T47D (cell line): ENCODE measurements around the gene RFPL4AL1.

Source experiments
- DNase-seq, 2 experiments: peaks; one replicate each; pipeline versions ENCODE4 v3.0.0 to v3.0.0-alpha.2; 2011 to 2012; ENCODE audit warnings: low read depth in 1 of 2, low spot score in 1 of 2
- JUND ChIP-seq: IDR thresholded peaks from 2 replicates; pipeline ENCODE4 v1.6.1; 2012; ENCODE audit warnings: low read depth
- in situ Hi-C: cut with HindIII; loops from 2 replicates; pipeline ENCODE4 v1.10.0; 2016; ENCODE audit warnings: low sequenced_read_pairs, low pct_unique_long_range_greater_than_20kb

The RFPL4AL1 gene

DNA sequence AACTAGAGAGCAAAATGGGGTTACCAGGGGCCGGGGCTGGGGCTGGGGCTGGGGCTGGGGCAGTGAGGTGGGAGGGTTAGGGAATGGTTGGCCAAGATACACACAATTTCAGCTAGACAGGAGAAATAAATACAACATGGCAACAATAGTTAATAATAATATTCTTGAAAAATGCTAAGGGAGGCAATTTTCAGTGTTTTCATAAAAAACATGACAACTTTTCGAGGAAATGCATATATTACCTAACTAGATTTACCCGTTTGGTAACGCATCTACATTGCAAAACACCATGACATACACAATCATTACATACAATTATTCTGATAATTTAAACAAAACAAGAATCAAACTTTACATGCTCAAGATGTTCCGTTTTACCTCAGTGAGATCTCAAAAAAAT lies 12.2 kb downstream of the RFPL4AL1 start:
- no peak for TF ChIP-seq JUND
- DNase-seq: no peak
- in situ Hi-C loops: no loop called here

GRCh38 chr19:55795021-55795420 lies 26.1 kb downstream of the RFPL4AL1 start:
- DNase-seq: no peak
- in situ Hi-C loops: no loop called here
- TF ChIP-seq JUND: no peak

GRCh38 chr19:55801416-55801815 lies 32.5 kb downstream of the RFPL4AL1 start:
- DNase-seq: no peak
- in situ Hi-C loops: no loop called here
- no peak for TF ChIP-seq JUND

- DNase-seq: no peak
- no peak for TF ChIP-seq JUND
- in situ Hi-C loops: no loop called here
Observed at GRCh38 chr19:55802281-55802680, 33.4 kb downstream of the RFPL4AL1 start.

DNA sequence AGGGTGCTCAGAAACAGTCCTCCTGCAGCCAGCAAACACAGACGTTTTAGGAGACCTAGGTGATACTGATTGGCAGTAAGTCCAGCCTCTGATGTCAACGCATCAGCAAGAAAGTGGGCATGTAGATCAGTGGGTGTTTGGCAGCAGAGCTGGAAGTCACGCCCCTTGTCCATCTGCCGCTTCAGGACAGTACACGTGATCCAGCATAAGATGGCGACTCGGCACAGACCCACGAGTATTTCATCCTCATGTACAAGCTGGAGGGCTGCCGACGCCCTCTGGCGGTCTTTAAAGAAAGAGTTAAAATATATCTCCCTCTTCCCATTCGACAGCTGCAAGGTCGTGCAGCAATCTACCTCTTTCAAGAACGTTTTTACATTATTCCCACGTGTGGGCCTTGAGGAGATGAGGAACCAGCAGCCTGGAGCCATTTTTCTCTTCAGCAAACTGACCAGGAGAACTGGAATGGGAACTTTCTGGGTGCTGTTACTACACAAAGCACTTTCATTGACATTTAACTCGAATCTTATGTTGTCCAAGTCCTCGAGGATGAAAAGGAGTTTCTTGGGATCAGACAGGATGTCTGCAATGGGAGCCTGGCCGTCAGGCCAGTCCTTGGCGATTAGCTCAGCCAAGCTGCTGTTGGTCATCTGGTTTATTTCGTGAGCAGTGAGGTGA lies 40.6 kb downstream of the RFPL4AL1 start:
- no peak for TF ChIP-seq JUND
- peak in 1 of 2 experiments; percentile 73 for DNase-seq
- in situ Hi-C loops: no loop called here

- no peak for DNase-seq
- in situ Hi-C loops: no loop called here
- no peak for TF ChIP-seq JUND
Observed at GRCh38 chr19:55811340-55811739, 42.4 kb downstream of the RFPL4AL1 start.

DNA sequence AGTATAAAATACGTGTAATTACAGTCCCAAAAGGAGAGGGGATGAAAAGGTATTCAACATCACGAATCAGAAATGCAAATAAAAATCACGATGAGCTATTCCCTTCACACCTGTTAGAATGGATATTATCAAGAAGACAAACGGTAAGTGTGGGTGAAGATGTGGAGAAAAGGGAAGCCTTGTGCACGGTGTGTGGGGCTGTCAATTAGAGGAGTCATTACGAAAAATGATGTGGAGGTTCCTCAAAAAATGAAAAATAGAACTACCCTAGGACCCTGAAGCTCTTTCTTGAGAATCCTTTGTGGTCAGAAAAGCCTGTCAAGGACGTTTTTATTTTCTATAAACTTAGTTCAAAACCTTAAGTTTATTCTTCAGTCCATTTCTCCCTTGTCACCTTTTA lies 43.5 kb downstream of the RFPL4AL1 start:
- DNase-seq: no peak
- in situ Hi-C loops: no loop called here
- no peak for TF ChIP-seq JUND

DNA sequence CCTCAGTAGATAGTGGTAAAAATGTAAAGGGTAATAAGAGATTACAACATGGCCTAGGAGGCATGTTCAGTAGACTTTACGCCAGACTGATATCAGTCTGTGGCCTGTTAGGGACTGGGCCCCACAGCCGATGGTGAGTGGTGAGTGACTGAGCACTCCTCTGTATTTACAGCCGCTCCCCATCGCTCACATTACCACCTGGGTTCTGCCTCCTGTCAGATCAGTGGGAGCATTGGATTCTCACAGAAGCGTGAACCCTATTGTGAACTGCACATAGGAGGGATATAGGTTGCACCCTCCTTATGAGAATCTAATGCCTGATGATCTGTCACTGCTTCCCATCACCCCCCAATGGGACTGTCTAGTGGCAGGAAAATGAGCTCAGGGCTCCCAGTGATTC lies 45.0 kb downstream of the RFPL4AL1 start:
- TF ChIP-seq JUND: no peak
- in situ Hi-C loops: no loop called here
- DNase-seq: no peak

DNA sequence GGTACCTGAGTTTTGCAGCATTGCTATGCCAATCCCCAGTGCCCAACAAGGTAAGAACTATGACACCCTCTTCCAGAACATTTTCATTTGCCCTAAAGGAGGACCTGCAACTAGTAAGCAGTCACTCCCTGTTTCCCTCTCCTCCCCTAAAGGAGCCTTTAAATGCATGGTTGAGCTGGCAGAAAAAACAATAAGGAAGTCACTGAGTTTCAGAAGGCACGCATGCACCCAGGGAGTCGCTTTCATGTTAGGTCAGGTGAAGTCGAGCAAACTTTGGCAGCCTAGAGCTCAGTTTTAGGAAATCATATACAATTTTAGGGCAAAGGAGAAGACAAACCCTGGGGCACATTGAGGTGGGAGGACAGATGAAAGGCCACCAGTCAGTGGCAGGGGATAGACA lies 51.1 kb downstream of the RFPL4AL1 start:
- DNase-seq: no peak
- TF ChIP-seq JUND: no peak
- in situ Hi-C loops: no loop called here
